ENCODE results near the gene HESX1. TPM values are rescaled to one million over a fixed set of nuclear protein-coding genes. Genes with fewer than 3 reads are reported as not detected.

Gene HESX1
- total and polyA plus RNA-seq, 2 of the 13 experiments (the other 11 are each of a cell fraction or from before 2014, with no cell fraction given) = 0.57 to 0.75 TPM

- TF ChIP-seq ZNF781 (CRISPR knock-in tag; IDR thresholded peaks at IDR 0.05; ENCODE audit: borderline replicate concordance, not compliant biosample characterization) (no peak), FOXO4 (CRISPR knock-in tag; conservative IDR thresholded peaks at IDR 0.05) (peak; percentile 93; the same call in 1 of the 2 replicates), ATF2 (CRISPR knock-in tag; IDR thresholded peaks at IDR 0.05) (no peak), POGZ (CRISPR knock-in tag; IDR thresholded peaks at IDR 0.05) (no peak), ATF7-NPFF (CRISPR knock-in tag; IDR thresholded peaks at IDR 0.05; ENCODE audit: low read depth) (0 out of 2 replicates have a peak, but pooled peaks have one; percentile 51), ZNF460 (CRISPR knock-in tag; IDR thresholded peaks at IDR 0.05; ENCODE audit: borderline replicate concordance) (no peak), GTF2F1 (IDR thresholded peaks at IDR 0.05; ENCODE audit: low read length) (no peak), NFYB (CRISPR knock-in tag; IDR thresholded peaks at IDR 0.05) (no peak), ZNF121 (CRISPR knock-in tag; IDR thresholded peaks at IDR 0.05) (no peak), ATF4 (CRISPR knock-in tag; IDR thresholded peaks at IDR 0.05) (no peak), MAF1 (CRISPR knock-in tag; IDR thresholded peaks at IDR 0.05; ENCODE audit: borderline replicate concordance) (no peak), ZNF562 (CRISPR knock-in tag; IDR thresholded peaks at IDR 0.05; ENCODE audit: borderline replicate concordance) (no peak), ZNF670 (CRISPR knock-in tag; IDR thresholded peaks at IDR 0.05; ENCODE audit: borderline replicate concordance) (no peak), PATZ1 (CRISPR knock-in tag; IDR thresholded peaks at IDR 0.05) (no peak; the same call in 1 of the 2 replicates), SAP130 (CRISPR knock-in tag; IDR thresholded peaks at IDR 0.05; ENCODE audit: low read depth) (peak; percentile 14), CREB3 (CRISPR knock-in tag; IDR thresholded peaks at IDR 0.05) (no peak), MIER3 (CRISPR knock-in tag; IDR thresholded peaks at IDR 0.05; ENCODE audit: borderline replicate concordance) (no peak), MATR3 (CRISPR knock-in tag; IDR thresholded peaks at IDR 0.05) (no peak), RXRA (CRISPR knock-in tag; IDR thresholded peaks at IDR 0.05) (0 out of 2 replicates have a peak, but pooled peaks have one; percentile 25), ZBTB42 (CRISPR knock-in tag; IDR thresholded peaks at IDR 0.05) (no peak), CHD4 (IDR thresholded peaks at IDR 0.05; ENCODE audit: borderline replicate concordance, low read length) (no peak)
Observed at GRCh38 chr3:57227930-57228751, 28.4 kb upstream of the HESX1 start (continued).
